AG10803 (cell line): ENCODE results near the gene ADAMTSL3.
A peak's percentile ranks its signal among the peaks of the same experiment; 100 is the strongest.

Experiments used
- DNase-seq: peaks from one replicate; pipeline ENCODE4 v3.0.0; 2010; ENCODE audit warnings: low read depth
- H3K4me3 ChIP-seq: 2 replicates; pipeline ENCODE4 v1.5.1; 2011; ENCODE audit warnings: mild to moderate bottlenecking, low read length, control low read depth
- TF ChIP-seq, protein P1 (sequence below): conservative IDR thresholded peaks from 2 replicates; pipeline ENCODE4 v1.5.1; 2011; ENCODE audit warnings: mild to moderate bottlenecking, low read length, control low read depth, inconsistent platforms

Gene ADAMTSL3

GRCh38 chr15:83692746-83693581, 39.0 kb downstream of the ADAMTSL3 start:
- H3K4me3 ChIP-seq = no peak overlapping the region

GRCh38 chr15:83694015-83694414, 40.1 kb downstream of the ADAMTSL3 start:
- TF ChIP-seq, protein P1, sequence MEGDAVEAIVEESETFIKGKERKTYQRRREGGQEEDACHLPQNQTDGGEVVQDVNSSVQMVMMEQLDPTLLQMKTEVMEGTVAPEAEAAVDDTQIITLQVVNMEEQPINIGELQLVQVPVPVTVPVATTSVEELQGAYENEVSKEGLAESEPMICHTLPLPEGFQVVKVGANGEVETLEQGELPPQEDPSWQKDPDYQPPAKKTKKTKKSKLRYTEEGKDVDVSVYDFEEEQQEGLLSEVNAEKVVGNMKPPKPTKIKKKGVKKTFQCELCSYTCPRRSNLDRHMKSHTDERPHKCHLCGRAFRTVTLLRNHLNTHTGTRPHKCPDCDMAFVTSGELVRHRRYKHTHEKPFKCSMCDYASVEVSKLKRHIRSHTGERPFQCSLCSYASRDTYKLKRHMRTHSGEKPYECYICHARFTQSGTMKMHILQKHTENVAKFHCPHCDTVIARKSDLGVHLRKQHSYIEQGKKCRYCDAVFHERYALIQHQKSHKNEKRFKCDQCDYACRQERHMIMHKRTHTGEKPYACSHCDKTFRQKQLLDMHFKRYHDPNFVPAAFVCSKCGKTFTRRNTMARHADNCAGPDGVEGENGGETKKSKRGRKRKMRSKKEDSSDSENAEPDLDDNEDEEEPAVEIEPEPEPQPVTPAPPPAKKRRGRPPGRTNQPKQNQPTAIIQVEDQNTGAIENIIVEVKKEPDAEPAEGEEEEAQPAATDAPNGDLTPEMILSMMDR = no peak
- no peak overlapping the region for H3K4me3 ChIP-seq
- DNase-seq = no peak

More at GRCh38 chr15:83692746-83693581, 39.0 kb downstream of the ADAMTSL3 start:
- DNase-seq = no peak
- TF ChIP-seq, protein P1 = no peak

GRCh38 chr15:83694536-83694935, 40.6 kb downstream of the ADAMTSL3 start:
- TF ChIP-seq, protein P1 = no peak
- no peak overlapping the region for H3K4me3 ChIP-seq
- no peak for DNase-seq

- TF ChIP-seq, protein P1 = no peak
- DNase-seq = no peak
Observed at GRCh38 chr15:83695246-83695645, 41.3 kb downstream of the ADAMTSL3 start.

DNA sequence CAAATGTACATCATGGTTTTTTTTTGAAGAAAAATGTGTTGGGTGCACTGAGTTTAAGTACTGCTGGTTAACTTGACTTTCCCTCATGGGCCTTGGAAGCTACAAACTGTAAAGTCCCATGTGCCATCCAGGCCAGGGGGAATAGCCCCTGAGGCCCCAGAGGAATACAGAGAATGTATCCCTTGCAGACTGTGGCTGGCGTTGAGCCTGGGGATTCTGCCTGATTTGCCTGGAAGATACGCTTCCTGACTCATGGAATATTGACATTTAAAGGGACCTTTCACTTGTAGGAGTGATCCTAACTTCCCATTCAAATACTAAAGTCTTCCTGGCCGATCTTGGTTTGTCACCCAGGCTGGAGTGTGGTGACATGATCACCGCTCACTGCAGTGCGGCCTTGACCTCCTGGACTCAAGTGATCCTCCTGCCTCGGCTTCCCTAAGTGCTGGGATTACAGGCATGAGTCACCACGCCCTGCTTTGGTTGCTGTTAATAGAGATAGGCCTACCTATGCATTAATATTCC, 42.0 kb downstream of the ADAMTSL3 start:
- no peak overlapping the region for H3K4me3 ChIP-seq
- TF ChIP-seq, protein P1 = no peak
- DNase-seq = no peak

More at GRCh38 chr15:83695246-83695645, 41.3 kb downstream of the ADAMTSL3 start:
- no peak overlapping the region for H3K4me3 ChIP-seq

- no peak overlapping the region for H3K4me3 ChIP-seq
- no peak for DNase-seq
- TF ChIP-seq, protein P1 = no peak
Observed at GRCh38 chr15:83697716-83698115, 43.8 kb downstream of the ADAMTSL3 start.

DNA sequence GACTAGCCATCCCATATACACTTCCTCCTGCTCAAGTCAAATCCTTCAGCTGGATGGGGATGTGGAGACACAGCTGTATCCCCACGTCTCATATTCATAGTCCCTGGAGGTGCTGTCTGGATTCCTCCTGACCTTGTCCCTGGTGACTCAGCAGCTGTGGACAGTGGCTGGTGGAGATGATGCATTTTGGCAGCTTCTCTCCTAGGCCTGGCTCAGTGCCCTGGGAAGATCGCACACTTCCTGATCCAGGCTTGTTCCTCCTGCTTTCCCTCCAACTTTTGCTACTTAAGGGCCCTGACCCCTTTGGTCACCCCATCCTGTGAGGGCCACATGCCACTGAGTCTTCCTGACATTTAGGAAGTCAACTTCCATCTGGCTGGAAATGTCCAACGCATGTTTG, 44.4 kb downstream of the ADAMTSL3 start:
- TF ChIP-seq, protein P1 = no peak
- DNase-seq = peak; percentile 46

More for the DNA sequence above, 44.4 kb downstream of the ADAMTSL3 start:
- H3K4me3 ChIP-seq = no peak overlapping the region
